Loucy (cell line): ENCODE measurements around the gene COMMD2.

ENCODE experiments used
- CTCF ChIP-seq: fragments of 200-600 bp; sonication (generic); conservative IDR thresholded peaks from 2 replicates; pipeline ENCODE4 v1.5.1; 2014; ENCODE audit warnings: mild to moderate bottlenecking, antibody characterized with exemption, low read length
- EZH2phosphoT487 ChIP-seq: fragments of 200-600 bp; IDR thresholded peaks from 2 replicates; pipeline ENCODE4 v1.6.1; 2018; ENCODE audit warnings: antibody characterized with exemption, mild to moderate bottlenecking, moderate library complexity, borderline replicate concordance

- no peak for TF ChIP-seq CTCF
- no peak for TF ChIP-seq EZH2phosphoT487
Observed at GRCh38 chr3:149796026-149796425, 43.7 kb upstream of the COMMD2 start.
